Cardiac septum (tissue), 1 donor: ENCODE results near the gene PARD3. TPM values are rescaled to one million over a fixed set of nuclear protein-coding genes. Genes with fewer than 3 reads are reported as not detected.
"Not testable (repeated sequence)": the region's sequence is repeated elsewhere in the genome, so short reads cannot be mapped to it uniquely, and the experiment has no call there.

Source experiments
- DNase-seq: peaks from one replicate; pipeline ENCODE4 v3.0.0-alpha.2; 2020; ENCODE audit warnings: low spot score
- intact Hi-C: fragments of 100-400 bp; cut with DNase I; formaldehyde crosslinking; loops from one replicate; pipeline ENCODE4 v1.14.0; 2022
- total RNA-seq: library from RNA; stranded (reverse); fragmentation: NEBNext Ultra II Directional; extraction: Animal tissue kit (Norgen Biotek cat#: 25700); gene quantifications from one replicate; pipeline ENCODE4 v1.2.1, GENCODE V29; 2021
- donor health status: DM: no; HTN: no; CAD: no.

The PARD3 gene
- total RNA-seq, 1 donor from 2014 or later, result 36.7 TPM

DNA sequence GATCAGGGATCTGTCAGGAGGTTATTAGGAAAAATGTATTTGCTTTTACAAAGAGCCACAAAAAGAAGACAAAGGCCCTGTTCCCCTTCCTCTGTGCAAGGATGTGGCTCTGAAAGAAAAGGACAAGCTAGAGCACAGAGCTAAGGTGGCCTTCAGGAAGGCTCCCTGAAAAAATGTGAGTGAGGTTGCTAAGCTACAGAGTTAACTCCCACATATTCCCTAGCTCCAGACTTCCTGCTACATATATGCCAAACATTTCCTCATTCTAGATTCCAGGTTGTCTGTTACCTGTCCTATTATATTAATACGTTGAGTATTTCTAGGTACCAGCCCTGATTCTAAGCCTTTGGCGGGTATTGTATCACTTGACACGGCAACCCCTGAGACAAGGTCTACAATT, 369.0 kb downstream of the PARD3 start:
- no peak for DNase-seq
- intact Hi-C loops, result no loop called here

DNA sequence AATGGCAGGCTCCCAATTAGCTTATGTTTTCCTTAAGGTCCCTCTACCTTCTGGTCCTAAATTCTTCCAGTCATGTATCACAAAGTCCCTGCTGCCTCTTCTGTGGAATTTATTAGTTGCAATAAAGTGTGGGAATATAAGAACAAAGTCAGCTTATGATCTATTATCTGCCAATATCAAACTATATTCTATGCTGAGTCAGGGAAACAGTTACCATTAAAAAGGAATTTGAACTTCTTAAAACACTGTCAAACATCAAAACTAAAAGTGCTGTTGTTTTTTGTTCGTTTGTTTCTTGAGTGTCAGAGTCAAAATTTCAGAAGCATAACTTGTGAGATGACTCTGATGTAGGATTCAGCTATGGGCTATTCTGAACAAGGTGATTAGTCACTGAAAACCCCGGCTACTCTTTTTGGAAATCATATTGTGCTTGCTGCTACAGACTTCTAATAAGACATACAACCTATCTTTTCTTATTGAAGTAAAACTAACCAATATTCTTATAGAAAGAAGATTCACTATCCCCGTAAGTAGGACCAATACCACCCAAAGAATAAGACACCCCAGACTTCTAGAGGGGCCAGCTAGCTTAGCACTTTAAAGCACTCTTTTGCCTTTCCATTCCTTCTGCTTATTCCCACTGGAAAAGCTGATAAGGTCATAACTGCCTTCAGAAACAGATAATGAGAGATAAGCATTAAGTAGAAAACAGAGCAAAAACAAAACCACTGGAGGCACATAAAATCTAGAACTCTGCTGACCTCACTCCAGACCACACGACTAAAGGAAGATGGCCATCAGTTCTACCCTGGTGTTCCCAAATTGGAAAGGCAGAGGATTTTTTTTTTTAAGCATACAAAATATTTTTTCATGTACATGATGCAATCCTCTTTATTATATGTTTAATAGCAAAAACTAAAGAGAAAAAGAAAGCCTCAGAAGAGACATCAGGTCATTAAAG, 370.6 kb downstream of the PARD3 start:
- DNase-seq, result no peak
- intact Hi-C loops, result no loop called here

DNA sequence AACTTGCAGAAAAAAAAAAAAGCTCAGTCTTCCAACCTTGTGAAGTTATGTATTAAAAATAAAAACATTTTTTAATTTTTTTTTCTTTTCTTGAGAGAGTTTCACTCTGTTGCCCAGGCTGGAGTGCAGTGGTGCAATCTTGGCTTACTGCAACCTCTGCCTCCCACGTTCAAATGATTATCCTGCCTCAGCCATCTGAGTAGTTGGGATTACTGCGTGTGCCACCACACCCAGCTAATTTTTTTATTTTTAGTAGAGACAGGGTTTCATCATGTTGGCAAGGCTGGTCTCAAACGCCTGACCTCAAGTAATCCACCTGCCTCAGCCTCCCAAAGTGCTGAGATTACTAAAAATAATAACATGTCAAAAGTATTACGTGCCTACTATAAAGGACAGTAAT, 375.7 kb downstream of the PARD3 start:
- DNase-seq, intact Hi-C loops: not testable (repeated sequence)

DNA sequence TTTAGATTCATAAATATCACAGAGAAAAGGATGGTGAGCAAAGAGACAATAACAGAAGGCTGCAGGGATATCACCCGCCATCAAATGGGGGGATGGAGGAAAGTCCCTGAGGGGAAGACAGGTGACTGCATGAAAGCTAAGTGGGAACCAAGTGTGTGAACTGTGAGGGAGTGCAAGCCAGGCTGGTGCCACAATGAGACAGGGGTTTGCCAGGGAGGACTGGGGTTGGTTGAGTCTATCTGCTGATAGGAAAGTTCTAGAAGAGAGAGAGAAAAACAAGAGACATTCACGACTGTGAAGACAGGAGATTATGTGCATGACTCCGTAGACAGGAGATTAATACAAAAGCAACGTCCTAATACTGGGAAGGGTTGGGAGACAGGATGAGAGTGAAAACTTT, 376.4 kb downstream of the PARD3 start:
- intact Hi-C loops, result no loop called here
- no peak for DNase-seq

DNA sequence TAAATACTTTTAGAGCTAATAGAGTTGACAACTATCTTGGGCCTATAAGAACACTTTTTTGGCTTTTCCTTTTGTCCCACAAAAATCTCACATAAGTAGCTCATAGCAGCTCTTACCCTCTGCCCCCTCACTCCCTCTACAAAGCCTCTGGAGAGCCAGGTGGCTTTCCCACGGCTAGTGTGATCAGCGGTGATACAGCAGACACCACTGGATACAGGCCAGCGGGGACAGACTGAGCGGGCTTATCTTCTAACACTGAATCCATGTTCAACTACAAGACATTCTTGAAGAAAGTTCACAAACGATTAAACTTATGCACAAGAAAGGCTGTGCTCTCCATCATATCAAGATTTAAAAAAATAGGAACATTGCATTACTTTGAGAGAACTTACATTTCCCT, 377.2 kb downstream of the PARD3 start:
- intact Hi-C loops, result no loop called here
- DNase-seq, result no peak

DNA sequence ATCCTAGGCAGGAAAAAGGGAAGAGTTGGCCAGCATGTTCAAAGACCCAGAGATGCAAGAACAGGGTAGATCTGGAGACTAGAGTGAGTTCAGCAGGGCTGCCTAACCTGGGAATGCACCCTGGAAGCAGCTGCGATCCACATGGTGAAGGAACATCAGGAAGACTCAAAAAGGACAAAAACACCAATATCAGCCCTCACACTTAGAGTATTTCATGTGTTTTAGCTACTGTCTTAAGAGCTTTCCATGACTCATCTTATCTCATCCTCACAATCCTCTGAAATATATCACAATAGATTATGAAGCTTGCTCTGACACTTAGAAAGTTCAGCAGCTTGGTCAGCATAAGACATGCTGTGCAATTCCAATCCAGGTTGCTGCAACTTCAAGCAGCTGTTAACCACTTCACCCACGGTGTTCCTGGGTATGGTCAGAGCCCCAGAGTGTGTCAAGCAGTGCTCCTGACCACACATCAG, 380.9 kb downstream of the PARD3 start:
- intact Hi-C loops, result no loop called here
- DNase-seq, result no peak

DNA sequence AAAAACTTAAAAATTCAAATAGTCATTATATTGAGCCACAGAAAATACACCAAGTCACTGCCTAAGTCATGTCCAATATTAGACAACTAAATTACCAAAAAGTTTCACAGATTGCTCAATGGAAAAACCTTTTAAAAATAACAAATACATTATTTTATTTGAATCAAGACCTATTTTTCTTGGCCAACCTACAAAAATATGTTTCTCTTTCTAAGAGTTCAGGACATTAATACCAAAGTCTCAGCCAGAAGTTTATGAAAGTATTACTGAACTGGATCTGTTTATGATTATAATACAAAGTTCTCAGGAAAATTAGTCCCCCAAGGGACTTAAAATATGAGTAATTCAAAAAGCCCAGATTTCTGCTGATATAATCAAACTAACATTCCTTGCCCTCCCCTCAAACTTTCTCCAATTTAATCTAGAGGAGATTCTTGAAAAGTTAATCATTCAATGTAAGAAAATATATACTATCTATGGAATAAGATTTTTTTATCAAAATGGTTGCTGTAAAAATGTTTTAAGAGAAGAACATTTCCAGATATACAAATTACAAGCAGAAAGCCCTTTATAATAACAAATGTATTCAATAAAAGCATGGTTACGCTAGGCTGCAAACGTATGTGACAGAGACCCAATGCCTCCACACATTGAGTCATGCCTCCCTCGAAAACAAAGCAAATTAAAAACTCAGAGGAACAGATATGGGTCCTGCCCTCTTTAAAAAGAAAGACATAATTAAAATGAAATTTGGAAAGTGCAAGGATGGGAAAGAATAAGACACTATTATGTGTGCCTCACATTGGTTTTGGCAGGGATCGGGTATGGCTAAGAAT, 381.6 kb downstream of the PARD3 start:
- DNase-seq, result no peak
- intact Hi-C loops, result no loop called here

DNA sequence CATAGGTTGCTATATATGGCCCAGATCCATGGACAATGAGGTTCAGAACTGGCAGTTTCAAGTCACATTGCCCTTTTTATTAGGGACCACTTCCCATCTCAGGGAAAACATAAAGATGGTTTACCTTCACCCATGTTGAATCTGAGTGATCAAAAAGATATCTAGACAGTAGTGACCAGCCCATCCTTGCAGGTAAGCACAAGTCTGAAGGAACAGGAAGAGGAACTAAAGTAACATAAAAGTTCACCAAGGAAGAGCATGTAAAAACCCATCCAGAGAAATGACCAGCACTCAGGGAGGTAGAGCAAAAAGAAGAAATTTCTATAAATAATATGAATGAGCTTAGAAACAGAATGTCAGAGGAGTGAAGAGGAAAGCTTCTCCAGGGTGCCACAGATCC, 382.5 kb downstream of the PARD3 start:
- intact Hi-C loops, result no loop called here
- no peak for DNase-seq

DNA sequence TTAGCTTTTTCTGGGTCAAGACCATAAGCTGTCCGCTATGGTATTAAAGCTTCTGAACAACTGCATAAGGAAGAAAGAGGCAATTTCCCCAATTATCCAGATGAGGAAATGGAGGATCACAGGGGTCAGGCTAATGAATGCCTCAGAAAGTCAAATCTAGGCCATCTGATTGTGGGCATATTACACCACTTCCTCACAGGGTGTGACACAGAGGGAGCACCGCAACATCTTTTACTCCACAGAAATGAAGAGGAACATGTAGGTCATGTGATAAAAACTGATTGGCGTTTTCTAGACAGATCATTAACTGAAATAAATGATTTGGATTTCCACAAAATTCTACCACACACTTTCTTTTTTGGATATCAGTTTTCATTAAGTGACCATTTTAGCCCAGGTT, 384.4 kb downstream of the PARD3 start:
- intact Hi-C loops, result no loop called here
- no peak for DNase-seq

DNA sequence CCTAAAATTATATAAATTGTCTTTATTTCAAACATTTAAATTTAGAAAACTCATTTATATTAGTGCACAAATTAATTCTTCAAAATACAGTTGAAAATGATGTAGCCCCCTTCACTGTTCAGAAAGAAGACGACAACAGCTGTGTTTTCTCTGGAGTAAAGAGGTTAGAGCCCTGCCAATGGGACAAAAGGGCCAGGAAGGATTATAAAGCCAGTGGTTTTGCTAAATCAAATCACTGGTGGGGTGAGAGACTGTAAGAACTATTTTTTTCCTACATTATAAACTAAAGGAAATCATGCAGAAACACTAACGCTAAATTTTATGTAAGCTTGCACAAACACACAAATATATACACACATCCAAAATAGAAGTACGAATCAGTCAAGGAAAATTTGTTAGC, 386.6 kb downstream of the PARD3 start:
- intact Hi-C loops, result no loop called here
- DNase-seq, result no peak

DNA sequence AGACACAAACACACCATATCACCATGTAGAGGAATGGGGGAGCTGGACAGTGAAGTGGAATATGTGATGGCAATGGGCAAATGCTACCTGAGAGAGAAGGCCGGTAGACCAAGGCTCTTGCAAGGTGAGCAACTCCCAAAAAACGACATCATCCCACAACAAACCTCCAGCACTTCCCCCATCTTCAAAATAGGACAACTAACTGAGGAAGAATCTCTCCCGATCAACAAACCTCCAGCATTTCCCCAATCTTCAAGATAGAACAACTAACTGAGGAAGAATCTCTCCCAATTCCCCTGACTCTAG, 387.2 kb downstream of the PARD3 start:
- DNase-seq, result no peak
- intact Hi-C loops, result no loop called here

DNA sequence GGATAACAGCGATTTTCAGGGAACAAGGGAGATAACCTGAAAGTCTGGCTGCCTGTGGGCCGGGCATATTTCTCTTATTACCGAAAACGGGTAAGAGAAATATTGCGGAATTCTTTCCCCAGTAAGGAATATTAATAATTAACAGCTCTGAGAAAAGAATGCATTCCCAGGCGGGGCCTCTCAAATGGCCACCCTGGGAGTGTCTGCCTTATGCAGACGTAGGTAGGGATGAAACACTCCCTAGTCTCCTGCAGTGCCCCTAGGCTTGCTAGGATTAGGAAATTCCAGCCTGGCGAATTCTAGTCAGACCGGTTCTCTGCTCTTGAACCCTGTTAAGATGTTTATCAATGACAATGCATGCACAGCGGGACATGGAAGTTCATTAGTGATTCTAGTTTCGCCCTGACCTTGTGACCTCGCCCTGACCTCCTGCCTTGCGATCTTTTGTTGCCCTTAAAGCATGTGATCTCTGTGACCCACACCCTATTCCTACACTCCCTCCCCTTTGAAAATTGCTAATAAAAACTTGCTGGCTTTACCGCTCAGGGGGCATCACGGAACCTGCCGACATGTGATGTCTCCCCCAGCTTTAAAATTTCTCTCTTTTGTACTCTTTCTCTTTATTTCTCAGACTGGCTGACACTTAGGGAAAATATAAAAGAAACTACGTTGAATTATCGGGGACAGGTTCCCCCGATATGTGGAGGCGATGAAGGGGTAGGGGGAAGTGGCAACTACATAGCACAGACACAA, 387.8 kb downstream of the PARD3 start:
- DNase-seq, intact Hi-C loops: not testable (repeated sequence)

DNA sequence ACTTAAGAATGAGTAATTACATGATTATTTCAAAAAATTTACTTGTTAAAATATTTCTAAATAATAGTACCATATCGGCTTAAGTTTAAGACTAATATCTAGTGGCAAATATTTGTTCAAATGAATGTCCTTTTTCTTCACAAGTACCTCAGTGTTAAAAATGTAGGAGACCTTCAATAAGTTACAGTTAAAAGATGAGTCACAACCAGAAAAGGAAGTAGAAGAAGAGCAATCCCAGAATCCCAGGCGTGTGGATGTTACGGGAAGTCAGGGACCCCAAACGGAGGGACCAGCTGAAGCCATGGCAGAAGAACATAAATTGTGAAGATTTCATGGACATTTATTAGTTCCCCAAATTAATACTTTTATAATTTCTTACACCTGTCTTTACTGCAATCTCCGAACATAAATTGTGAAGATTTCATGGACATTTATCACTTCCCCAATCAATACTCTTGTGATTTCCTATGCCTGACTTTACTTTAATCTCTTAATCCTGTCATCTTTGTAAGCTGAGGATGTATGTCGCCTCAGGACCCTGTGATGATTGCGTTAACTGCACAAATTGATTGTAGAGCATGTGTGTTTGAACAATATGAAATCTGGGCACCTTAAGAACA, 388.4 kb downstream of the PARD3 start:
- intact Hi-C loops, DNase-seq: not testable (repeated sequence)

DNA sequence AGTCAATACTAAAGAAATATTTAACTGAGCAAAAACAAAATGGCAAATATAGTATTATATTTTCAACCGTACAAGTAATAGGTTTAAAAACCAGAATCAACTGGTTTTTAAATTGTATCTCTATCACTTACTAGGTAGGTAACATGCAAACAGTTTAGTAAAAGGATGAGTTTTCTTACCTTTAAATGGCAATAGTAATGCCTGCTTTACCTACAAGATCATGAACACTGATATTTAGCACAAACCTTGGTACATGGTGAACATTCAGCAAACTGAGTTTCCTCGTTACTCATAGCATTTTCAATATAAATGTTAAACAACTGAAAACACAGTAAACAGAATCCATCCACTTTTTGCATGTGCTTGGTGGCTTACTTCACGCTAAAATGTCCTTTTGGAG, 389.1 kb downstream of the PARD3 start:
- no peak for DNase-seq
- intact Hi-C loops, result no loop called here

DNA sequence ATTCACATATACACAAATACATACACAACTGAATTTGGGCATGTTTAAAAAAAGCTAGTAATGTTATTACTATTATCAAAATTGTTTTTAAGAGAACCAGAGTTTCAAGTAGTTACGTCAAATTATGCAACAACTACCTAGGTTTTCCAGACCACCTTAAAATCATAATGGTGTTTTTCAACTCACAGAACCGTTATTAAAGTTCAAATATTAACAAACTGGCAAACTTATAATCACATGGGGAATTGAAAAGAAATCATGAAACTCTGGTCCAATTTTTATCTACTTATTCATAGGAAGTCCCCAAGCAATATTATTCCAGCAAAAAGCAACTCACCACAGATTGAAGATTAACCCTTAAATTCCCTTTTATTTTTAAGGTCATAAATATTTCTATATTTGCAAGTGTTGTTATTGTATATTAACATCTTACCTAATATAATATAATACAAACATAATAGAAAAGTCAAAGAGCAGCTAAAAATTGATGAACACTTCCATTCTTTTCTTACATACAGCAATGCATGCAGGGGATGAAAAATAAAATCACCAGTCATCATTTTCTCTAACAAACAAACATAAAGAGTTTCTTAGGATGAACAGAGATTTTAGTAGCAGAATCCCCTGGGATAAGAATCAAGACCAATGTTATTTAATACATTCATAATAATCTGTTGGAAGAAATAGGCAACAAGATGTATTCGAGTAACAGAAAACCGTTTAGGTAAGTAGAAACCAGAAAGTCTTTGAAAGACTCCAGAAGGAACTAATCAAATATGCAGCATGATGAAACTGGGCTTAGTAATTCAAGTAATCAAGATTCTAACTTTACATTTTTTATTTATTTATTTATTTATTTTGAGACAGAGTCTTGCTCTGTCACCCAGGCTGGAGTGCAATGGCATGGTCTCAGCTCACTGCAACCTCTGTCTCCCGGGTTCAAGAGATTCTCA, 391.1 kb downstream of the PARD3 start:
- intact Hi-C loops, result no loop called here
- no peak for DNase-seq

DNA sequence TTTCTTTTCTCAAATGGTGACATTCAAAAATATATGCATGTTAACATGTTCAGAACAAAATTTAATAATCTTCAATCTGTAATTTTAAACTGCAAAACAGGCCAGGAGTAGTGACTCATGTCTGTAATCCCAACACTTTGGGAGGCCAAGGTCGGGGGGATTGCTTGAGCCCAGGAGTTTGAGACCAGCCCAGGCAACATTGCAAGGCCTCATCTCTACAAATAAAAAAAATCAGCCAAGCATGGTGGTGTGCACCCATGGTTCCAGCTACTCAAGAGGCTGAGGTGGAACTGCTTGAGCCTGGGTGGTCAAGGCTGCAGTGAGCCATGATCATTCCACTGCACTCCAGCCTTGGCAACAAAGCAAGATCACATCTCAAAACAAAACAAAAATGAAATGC, 394.3 kb downstream of the PARD3 start:
- DNase-seq, result no peak
- intact Hi-C loops, result no loop called here

DNA sequence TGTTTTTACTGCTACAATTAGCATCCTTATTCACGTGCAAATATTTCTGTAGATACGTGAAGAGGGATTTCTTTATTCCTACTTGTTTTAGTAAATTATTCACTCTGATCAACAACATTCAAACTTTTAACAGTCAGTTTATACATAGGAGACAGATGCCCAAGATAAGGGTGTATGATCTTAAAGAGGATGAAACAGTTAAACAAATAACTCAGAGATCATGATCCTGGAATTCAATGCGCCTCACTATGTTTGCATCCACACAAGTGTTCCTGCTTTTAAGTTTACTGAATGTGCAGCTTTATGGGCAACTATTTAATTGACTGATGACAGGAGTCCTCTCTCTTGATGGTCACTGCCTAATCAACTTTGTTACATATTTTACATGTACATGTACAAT, 394.8 kb downstream of the PARD3 start:
- DNase-seq, result no peak
- intact Hi-C loops, result no loop called here

DNA sequence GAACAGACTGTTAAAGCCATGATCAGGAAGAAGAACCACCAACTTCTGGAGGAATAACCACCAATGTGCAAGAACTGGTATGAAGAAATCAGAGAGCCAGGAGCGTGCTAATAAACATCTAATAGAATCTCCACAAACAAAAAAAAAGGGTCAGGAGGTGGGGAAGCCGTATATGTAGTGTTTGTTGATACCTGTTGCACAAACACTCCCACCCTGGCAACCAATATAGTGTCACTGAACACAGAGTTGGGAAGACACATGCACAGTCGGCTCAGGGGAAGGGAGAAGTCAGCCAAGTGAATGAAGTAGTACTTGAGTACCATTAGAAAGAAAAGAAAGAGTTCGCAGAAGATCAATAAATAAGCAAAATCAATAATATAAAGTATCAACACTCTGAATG, 400.1 kb downstream of the PARD3 start:
- no peak for DNase-seq
- intact Hi-C loops, result no loop called here
